ENCODE data around the gene CPNE6. TPM values are rescaled to one million over a fixed set of nuclear protein-coding genes. Genes with fewer than 3 reads are reported as not detected.

Gene CPNE6
- polyA plus RNA-seq, 2 of the 4 experiments (the other 2 are of a cell fraction) = not detected

- TF ChIP-seq, protein P1, sequence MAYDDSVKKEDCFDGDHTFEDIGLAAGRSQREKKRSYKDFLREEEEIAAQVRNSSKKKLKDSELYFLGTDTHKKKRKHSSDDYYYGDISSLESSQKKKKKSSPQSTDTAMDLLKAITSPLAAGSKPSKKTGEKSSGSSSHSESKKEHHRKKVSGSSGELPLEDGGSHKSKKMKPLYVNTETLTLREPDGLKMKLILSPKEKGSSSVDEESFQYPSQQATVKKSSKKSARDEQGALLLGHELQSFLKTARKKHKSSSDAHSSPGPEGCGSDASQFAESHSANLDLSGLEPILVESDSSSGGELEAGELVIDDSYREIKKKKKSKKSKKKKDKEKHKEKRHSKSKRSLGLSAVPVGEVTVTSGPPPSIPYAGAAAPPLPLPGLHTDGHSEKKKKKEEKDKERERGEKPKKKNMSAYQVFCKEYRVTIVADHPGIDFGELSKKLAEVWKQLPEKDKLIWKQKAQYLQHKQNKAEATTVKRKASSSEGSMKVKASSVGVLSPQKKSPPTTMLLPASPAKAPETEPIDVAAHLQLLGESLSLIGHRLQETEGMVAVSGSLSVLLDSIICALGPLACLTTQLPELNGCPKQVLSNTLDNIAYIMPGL (CRISPR knock-in tag; IDR thresholded peaks at IDR 0.05; ENCODE audit: borderline replicate concordance) = no peak
- TF ChIP-seq TP53 (CRISPR knock-in tag; IDR thresholded peaks at IDR 0.05) = no peak
- no peak for TF ChIP-seq CHD2 (IDR thresholded peaks at IDR 0.05; ENCODE audit: low read length, partially characterized antibody)
- TF ChIP-seq EP300 (IDR thresholded peaks at IDR 0.05) = no peak
- TF ChIP-seq RAD21 (conservative IDR thresholded peaks at IDR 0.05 in 1 of 2, IDR thresholded peaks at IDR 0.05 in 1 of 2) = no peak
- no peak for TF ChIP-seq PHF8 (IDR thresholded peaks at IDR 0.05; ENCODE audit: borderline replicate concordance, low read depth)
- no peak for TF ChIP-seq RARB (CRISPR knock-in tag; IDR thresholded peaks at IDR 0.05)
These were observed 6.0 kb upstream of the CPNE6 start (continued) for GRCh38 chr14:24065408-24065807.

- CTCF ChIA-PET = interaction anchor here (1.0 to 15.8 kb wide), 5 partner anchors 8 to 365 kb away, joined by 3 to 405 read pairs (median 101); partner anchors contain the start of gene PCK2
- Histone ChIP-seq H3K4me3 (no peak overlapping the region), H3K27ac (no peak overlapping the region), H3K9me3 (no peaks in the 10 kb centered on the region), H3K4me2 (no peak overlapping the region), H3K4me1 (no peaks in the 10 kb centered on the region)
- POLR2A ChIA-PET = no interaction called here
- WGBS (ENCODE audit: missing lambda C conversion rate) = 68% methylated on average over 8 of the region's 8 CpGs
- FAIRE-seq = no peak
- TF ChIP-seq TP53 (CRISPR knock-in tag; IDR thresholded peaks at IDR 0.05) (no peak), SREBF2 (IDR thresholded peaks at IDR 0.05) (no peak), ZFP36 (IDR thresholded peaks at IDR 0.05; ENCODE audit: borderline replicate concordance, partially characterized antibody) (no peak), RFX5 (IDR thresholded peaks at IDR 0.05) (no peak), EP300 (IDR thresholded peaks at IDR 0.05) (no peak)
- TF ChIP-seq, protein P1 (CRISPR knock-in tag; IDR thresholded peaks at IDR 0.05; ENCODE audit: borderline replicate concordance) = no peak
- no peak for DNase-seq (ENCODE audit: low read depth in 1 of 2, low spot score in 1 of 2)
- no peak for ATAC-seq
These were observed 4.7 kb upstream of the CPNE6 start for GRCh38 chr14:24066496-24067132.

DNA sequence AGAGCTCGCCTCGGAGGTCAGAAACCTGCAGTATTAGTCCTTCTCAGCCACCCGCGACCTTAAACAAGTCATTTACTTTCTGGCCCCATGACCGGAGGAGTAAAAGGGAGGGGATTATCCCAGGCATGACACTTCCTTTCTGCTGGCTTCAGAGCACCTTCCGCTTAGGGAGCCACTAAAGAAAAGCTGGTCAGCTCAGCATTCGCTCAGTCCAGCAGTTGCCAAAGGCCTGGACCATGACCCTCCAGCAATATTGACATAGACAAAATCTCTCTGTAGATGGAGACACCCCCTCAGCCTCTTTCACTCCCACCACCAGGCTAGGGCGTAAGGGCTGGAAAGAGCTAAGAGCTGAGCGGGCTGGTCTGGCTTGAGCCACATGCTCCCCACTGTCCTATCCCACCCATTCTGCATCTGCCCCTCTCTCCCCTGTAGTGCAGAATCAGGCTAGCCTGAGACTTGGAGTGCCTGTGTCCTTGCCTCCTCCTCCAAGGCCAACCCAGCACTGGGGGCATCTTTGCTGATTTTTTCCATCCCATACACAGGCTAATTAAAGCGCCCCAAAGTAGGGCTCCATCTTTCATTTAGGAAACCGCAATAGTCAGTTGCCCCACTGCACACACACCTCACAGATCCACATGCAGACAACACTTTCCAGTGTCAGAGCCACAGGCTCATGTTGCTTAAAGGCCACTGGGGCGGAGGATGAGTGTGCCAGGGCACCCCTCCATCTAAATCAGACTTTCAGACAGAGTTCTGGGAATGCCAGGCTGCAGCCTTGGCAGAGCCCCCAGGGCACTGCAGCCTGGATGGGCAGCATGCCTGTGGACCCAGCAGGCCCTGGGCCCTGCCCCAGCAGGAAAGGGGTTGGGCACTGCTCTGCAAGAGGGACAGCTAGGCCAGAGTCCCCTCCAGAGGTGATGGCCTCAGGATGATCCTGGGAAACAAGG lies 4.0 kb upstream of the CPNE6 start:
- H3K4me2 ChIP-seq = no peak overlapping the region
- no peak overlapping the region for H3K27ac ChIP-seq
- 85% methylated on average over 12 of the region's 12 CpGs for whole genome bisulfite sequencing (ENCODE audit: missing lambda C conversion rate)
- H3K4me1 ChIP-seq = no peaks in the 10 kb centered on the region
- ChIA-PET CTCF (interaction anchor here (1.0 to 15.8 kb wide), 6 partner anchors 8 to 364 kb away, joined by 3 to 405 read pairs (median 54); partner anchors contain the start of genes IRF9 and PCK2), POLR2A (no interaction called here)
- H3K9me3 ChIP-seq = no peaks in the 10 kb centered on the region
- H3K4me3 ChIP-seq = no peak overlapping the region
- ATAC-seq (no peak), DNase-seq (ENCODE audit: low read depth in 1 of 2, low spot score in 1 of 2) (no peak), FAIRE-seq (no peak)
- TF ChIP-seq PBX3 (IDR thresholded peaks at IDR 0.05) = no peak
- no peak for TF ChIP-seq EHF (CRISPR knock-in tag; IDR thresholded peaks at IDR 0.05)
- no peak for TF ChIP-seq RCOR1 (IDR thresholded peaks at IDR 0.05; ENCODE audit: low read depth, low read length)
- no peak for TF ChIP-seq HOXB13 (CRISPR knock-in tag; IDR thresholded peaks at IDR 0.05; ENCODE audit: low read depth)

Measured in A549 (cell line).